HG03095 (cell line): ENCODE results near the gene IL17B.

Experiments used
- ATAC-seq: cut with Tn5 transposase; IDR thresholded peaks from one replicate; pipeline ENCODE4 v1.9.1; 2021; ENCODE audit warnings: moderate library complexity; ENCODE audit not compliant: unreplicated experiment

Gene IL17B

GRCh38 chr5:149415066-149415967 is 36.2 kb upstream of the IL17B start:
- no peak for ATAC-seq

GRCh38 chr5:149414405-149415065 is 35.4 kb upstream of the IL17B start:
- no peak for ATAC-seq

GRCh38 chr5:149413477-149414210 is 34.6 kb upstream of the IL17B start:
- ATAC-seq = no peak

- ATAC-seq = no peak
Measured at GRCh38 chr5:149412783-149413476, 33.8 kb upstream of the IL17B start.

GRCh38 chr5:149411738-149412519 is 32.8 kb upstream of the IL17B start:
- ATAC-seq = no peak

GRCh38 chr5:149410721-149411432 is 31.8 kb upstream of the IL17B start:
- no peak for ATAC-seq

GRCh38 chr5:149410071-149410470 is 31.0 kb upstream of the IL17B start:
- no peak for ATAC-seq

GRCh38 chr5:149409268-149409948 is 30.3 kb upstream of the IL17B start:
- no peak for ATAC-seq

GRCh38 chr5:149408252-149409099 is 29.4 kb upstream of the IL17B start:
- ATAC-seq = no peak

- no peak for ATAC-seq
Measured at GRCh38 chr5:149407323-149408251, 28.5 kb upstream of the IL17B start.

- no peak for ATAC-seq
Measured at GRCh38 chr5:149406979-149407306, 27.9 kb upstream of the IL17B start.

- ATAC-seq = no peak
Measured at GRCh38 chr5:149406203-149406978, 27.3 kb upstream of the IL17B start.

GRCh38 chr5:149405550-149406202 is 26.6 kb upstream of the IL17B start:
- ATAC-seq = no peak

GRCh38 chr5:149404746-149405549 is 25.9 kb upstream of the IL17B start:
- ATAC-seq = no peak
